ENCODE data around the gene ORM2.
A peak's percentile ranks its signal among the peaks of the same experiment; 100 is the strongest.

The ORM2 gene

GRCh38 chr9:114355821-114356220 is 26.2 kb downstream of the ORM2 start:
- DNase-seq = no peak

- no peak for DNase-seq
Observed at GRCh38 chr9:114356792-114357191, 27.1 kb downstream of the ORM2 start.

GRCh38 chr9:114357360-114357759 is 27.7 kb downstream of the ORM2 start:
- DNase-seq = no peak

- no peak for DNase-seq
Observed at GRCh38 chr9:114357911-114358328, 28.3 kb downstream of the ORM2 start.

- no peak for DNase-seq
Observed at GRCh38 chr9:114359801-114360200, 30.1 kb downstream of the ORM2 start.

- no peak for DNase-seq
Observed at GRCh38 chr9:114361542-114361941, 31.9 kb downstream of the ORM2 start.

GRCh38 chr9:114362394-114362793 is 32.7 kb downstream of the ORM2 start:
- no peak for DNase-seq

GRCh38 chr9:114363424-114363823 is 33.8 kb downstream of the ORM2 start:
- no peak for DNase-seq

GRCh38 chr9:114364134-114365041 is 34.7 kb downstream of the ORM2 start:
- DNase-seq = no peak

GRCh38 chr9:114365194-114365593 is 35.5 kb downstream of the ORM2 start:
- DNase-seq = no peak

- DNase-seq = no peak
Observed at GRCh38 chr9:114366334-114367128, 36.9 kb downstream of the ORM2 start.

- DNase-seq = no peak
Observed at GRCh38 chr9:114367366-114367765, 37.7 kb downstream of the ORM2 start.

GRCh38 chr9:114367772-114368569 is 38.3 kb downstream of the ORM2 start:
- DNase-seq = no peak

- DNase-seq = no peak
Observed at GRCh38 chr9:114369216-114370130, 39.8 kb downstream of the ORM2 start.

- DNase-seq = peak; percentile 20
Observed at GRCh38 chr9:114370251-114370967, 40.7 kb downstream of the ORM2 start.

GRCh38 chr9:114370968-114371320 is 41.3 kb downstream of the ORM2 start:
- DNase-seq = no peak

GRCh38 chr9:114371343-114371944 is 41.8 kb downstream of the ORM2 start:
- no peak for DNase-seq

- DNase-seq = no peak
Observed at GRCh38 chr9:114371973-114372917, 42.6 kb downstream of the ORM2 start.

GRCh38 chr9:114372921-114373448 is 43.3 kb downstream of the ORM2 start:
- DNase-seq = no peak

All from NCI-H69 (cell line).